Measurements from ENCODE around the gene RSF1. TPM values are rescaled to one million over a fixed set of nuclear protein-coding genes. Genes with fewer than 3 reads are reported as not detected.

RSF1 gene
- total RNA-seq, 1 donor: 15.1 TPM

- DNase-seq (ENCODE audit: low read depth in 2 of 3, low spot score in 2 of 3): no peak
Measured at GRCh38 chr11:77806415-77806814, 14.1 kb downstream of the RSF1 start.

GRCh38 chr11:77801477-77801876 is 19.0 kb downstream of the RSF1 start:
- no peak for DNase-seq (ENCODE audit: low read depth in 2 of 3, low spot score in 2 of 3)

- DNase-seq (ENCODE audit: low read depth in 2 of 3, low spot score in 2 of 3): no peak
Measured at GRCh38 chr11:77800449-77800848, 20.1 kb downstream of the RSF1 start.

- DNase-seq (ENCODE audit: low read depth in 2 of 3, low spot score in 2 of 3): no peak
Measured at GRCh38 chr11:77799338-77799737, 21.2 kb downstream of the RSF1 start.

GRCh38 chr11:77793972-77794371 is 26.6 kb downstream of the RSF1 start:
- no peak for DNase-seq (ENCODE audit: low read depth in 2 of 3, low spot score in 2 of 3)

GRCh38 chr11:77791301-77791700 is 29.2 kb downstream of the RSF1 start:
- no peak for DNase-seq (ENCODE audit: low read depth in 2 of 3, low spot score in 2 of 3)

- DNase-seq (ENCODE audit: low read depth in 2 of 3, low spot score in 2 of 3): no peak
Measured at GRCh38 chr11:77789731-77790476, 30.6 kb downstream of the RSF1 start.

- no peak for DNase-seq (ENCODE audit: low read depth in 2 of 3, low spot score in 2 of 3)
Measured at GRCh38 chr11:77789061-77789730, 31.3 kb downstream of the RSF1 start.

GRCh38 chr11:77784572-77784971 is 36.0 kb downstream of the RSF1 start:
- no peak for DNase-seq (ENCODE audit: low read depth in 2 of 3, low spot score in 2 of 3)

GRCh38 chr11:77783025-77783424 is 37.5 kb downstream of the RSF1 start:
- no peak for DNase-seq (ENCODE audit: low read depth in 2 of 3, low spot score in 2 of 3)

GRCh38 chr11:77779935-77780334 is 40.6 kb downstream of the RSF1 start:
- peak in 1 of 3 donors; percentile 11 for DNase-seq (ENCODE audit: low read depth in 2 of 3, low spot score in 2 of 3)

- no peak for DNase-seq (ENCODE audit: low read depth in 2 of 3, low spot score in 2 of 3)
Measured at GRCh38 chr11:77778549-77778948, 42.0 kb downstream of the RSF1 start.

GRCh38 chr11:77778118-77778517 is 42.4 kb downstream of the RSF1 start:
- no peak for DNase-seq (ENCODE audit: low read depth in 2 of 3, low spot score in 2 of 3)

GRCh38 chr11:77776455-77776854 is 44.1 kb downstream of the RSF1 start:
- peak in 2 of 3 donors; percentile 27 to 71 for DNase-seq (ENCODE audit: low read depth in 2 of 3, low spot score in 2 of 3)

GRCh38 chr11:77775936-77776335 is 44.6 kb downstream of the RSF1 start:
- DNase-seq (ENCODE audit: low read depth in 2 of 3, low spot score in 2 of 3): no peak

- DNase-seq (ENCODE audit: low read depth in 2 of 3, low spot score in 2 of 3): no peak
Measured at GRCh38 chr11:77771135-77771534, 49.4 kb downstream of the RSF1 start.

- DNase-seq (ENCODE audit: low read depth in 2 of 3, low spot score in 2 of 3): no peak
Measured at GRCh38 chr11:77770629-77771028, 49.9 kb downstream of the RSF1 start.

- DNase-seq (ENCODE audit: low read depth in 2 of 3, low spot score in 2 of 3): no peak
Measured at GRCh38 chr11:77762426-77762825, 58.1 kb downstream of the RSF1 start.

- DNase-seq (ENCODE audit: low read depth in 2 of 3, low spot score in 2 of 3): no peak
Measured at GRCh38 chr11:77761491-77761890, 59.0 kb downstream of the RSF1 start.

GRCh38 chr11:77758331-77758730 is 62.2 kb downstream of the RSF1 start:
- DNase-seq (ENCODE audit: low read depth in 2 of 3, low spot score in 2 of 3): no peak

- no peak for DNase-seq (ENCODE audit: low read depth in 2 of 3, low spot score in 2 of 3)
Measured at GRCh38 chr11:77753230-77753629, 67.3 kb downstream of the RSF1 start.

GRCh38 chr11:77752516-77752915 is 68.0 kb downstream of the RSF1 start:
- DNase-seq (ENCODE audit: low read depth in 2 of 3, low spot score in 2 of 3): no peak
